ENCODE measurements around the gene PACS2. TPM values are rescaled to one million over a fixed set of nuclear protein-coding genes. Genes with fewer than 3 reads are reported as not detected.

The PACS2 gene
- total RNA-seq, 1 experiment from 2014 or later = 62.0 TPM

DNA sequence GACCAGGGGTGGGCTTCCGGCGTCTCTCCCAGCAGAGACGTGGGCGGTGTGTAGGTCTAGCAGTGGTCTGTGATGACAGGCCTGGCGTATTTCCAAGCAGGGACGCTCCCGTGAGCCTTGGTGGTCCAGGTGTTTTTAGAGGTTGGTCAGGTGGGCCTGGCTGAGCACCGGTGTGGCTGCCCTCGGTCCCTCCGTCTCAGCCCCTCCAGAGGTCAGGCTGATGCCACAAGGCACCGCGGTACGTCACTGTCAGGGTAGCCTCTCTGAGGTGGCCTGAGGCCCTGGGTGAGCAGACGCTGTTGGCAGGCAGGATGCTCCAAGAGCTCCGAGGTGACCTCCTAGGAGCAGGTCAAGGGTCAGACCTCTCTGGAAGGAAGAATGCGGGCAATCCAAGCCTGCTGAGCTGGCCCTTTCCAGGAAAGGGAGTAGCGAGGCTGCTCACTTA is 118.6 kb downstream of the PACS2 start:
- TF ChIP-seq, protein P1, sequence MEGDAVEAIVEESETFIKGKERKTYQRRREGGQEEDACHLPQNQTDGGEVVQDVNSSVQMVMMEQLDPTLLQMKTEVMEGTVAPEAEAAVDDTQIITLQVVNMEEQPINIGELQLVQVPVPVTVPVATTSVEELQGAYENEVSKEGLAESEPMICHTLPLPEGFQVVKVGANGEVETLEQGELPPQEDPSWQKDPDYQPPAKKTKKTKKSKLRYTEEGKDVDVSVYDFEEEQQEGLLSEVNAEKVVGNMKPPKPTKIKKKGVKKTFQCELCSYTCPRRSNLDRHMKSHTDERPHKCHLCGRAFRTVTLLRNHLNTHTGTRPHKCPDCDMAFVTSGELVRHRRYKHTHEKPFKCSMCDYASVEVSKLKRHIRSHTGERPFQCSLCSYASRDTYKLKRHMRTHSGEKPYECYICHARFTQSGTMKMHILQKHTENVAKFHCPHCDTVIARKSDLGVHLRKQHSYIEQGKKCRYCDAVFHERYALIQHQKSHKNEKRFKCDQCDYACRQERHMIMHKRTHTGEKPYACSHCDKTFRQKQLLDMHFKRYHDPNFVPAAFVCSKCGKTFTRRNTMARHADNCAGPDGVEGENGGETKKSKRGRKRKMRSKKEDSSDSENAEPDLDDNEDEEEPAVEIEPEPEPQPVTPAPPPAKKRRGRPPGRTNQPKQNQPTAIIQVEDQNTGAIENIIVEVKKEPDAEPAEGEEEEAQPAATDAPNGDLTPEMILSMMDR (conservative IDR thresholded peaks at IDR 0.05; ENCODE audit: low read depth, low read length) = no peak
- no peak for TF ChIP-seq EZH2phosphoT487 (IDR thresholded peaks at IDR 0.05; ENCODE audit: borderline replicate concordance, low read length)
- no peak for TF ChIP-seq EZH2 (IDR thresholded peaks at IDR 0.05; ENCODE audit: low read length, unreplicated experiment)
- Histone ChIP-seq H3K4me2 (ENCODE audit: low read length) (no peak overlapping the region), H3K79me2 (ENCODE audit: low read length) (peaks cover 92% of the 10 kb centered on the region), H3K9me3 (ENCODE audit: low read length) (no peaks in the 10 kb centered on the region), H4K20me1 (ENCODE audit: low read length) (peaks cover 33% of the 10 kb centered on the region), H3K36me3 (ENCODE audit: low read depth, low read length) (no peaks in the 10 kb centered on the region), H3K27ac (ENCODE audit: low read length) (no peak overlapping the region), H3K9me2 (replicated peaks; ENCODE audit: low read length) (no peaks in the 10 kb centered on the region), H3K27me3 (ENCODE audit: low read length) (no peaks in the 10 kb centered on the region), H3F3A (ENCODE audit: low read length, unreplicated experiment) (peaks cover 5% of the 10 kb centered on the region), H3K4me1 (ENCODE audit: insufficient read depth, low read length) (peaks cover 17% of the 10 kb centered on the region), H2AFZ (ENCODE audit: low read length) (no peak overlapping the region), H3K9ac (ENCODE audit: low read length) (no peak overlapping the region), H3K4me3 (ENCODE audit: low read length) (no peak overlapping the region)
- intact Hi-C loops (cut with micrococcal nuclease) = no loop called here
- DNase-seq (no peak), ATAC-seq (no peak)
- ChIA-PET CTCF (no interaction called here), POLR2A (ENCODE audit: unreplicated experiment) (no interaction called here)
- no TSS peak for BruUV-seq (replicated peaks)

DNA sequence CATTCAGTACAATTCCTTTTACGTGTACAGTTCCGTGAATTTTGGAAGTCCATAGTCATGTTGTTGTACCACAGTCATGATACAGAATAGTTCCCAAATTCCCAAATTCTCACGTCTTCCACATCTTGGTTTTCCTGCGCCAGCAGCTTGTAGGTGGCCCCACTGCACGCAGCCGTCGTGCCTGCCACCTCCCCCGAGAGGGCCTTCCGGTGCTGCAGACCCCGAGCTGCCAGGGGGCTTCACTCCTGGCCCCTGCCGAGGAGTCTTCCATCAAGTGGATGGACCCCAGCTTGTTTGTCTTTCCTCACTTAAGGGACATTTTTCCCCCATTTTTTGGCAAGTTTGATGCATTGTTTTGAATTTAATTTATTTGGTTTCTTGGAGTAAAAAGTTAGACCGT is 121.9 kb downstream of the PACS2 start:
- ChIA-PET CTCF (no interaction called here), POLR2A (ENCODE audit: unreplicated experiment) (no interaction called here)
- intact Hi-C loops (cut with micrococcal nuclease) = no loop called here
- Histone ChIP-seq H3K9me3 (ENCODE audit: low read length) (no peaks in the 10 kb centered on the region), H3K9me2 (replicated peaks; ENCODE audit: low read length) (no peaks in the 10 kb centered on the region), H3K27ac (ENCODE audit: low read length) (no peak overlapping the region), H4K20me1 (ENCODE audit: low read length) (peaks cover 26% of the 10 kb centered on the region), H3K27me3 (ENCODE audit: low read length) (no peaks in the 10 kb centered on the region), H3K36me3 (ENCODE audit: low read depth, low read length) (no peaks in the 10 kb centered on the region; the same call in 1 of the 2 replicates), H3K4me1 (ENCODE audit: insufficient read depth, low read length) (peaks cover under 1% of the 10 kb centered on the region; the same call in 1 of the 2 replicates), H3K79me2 (ENCODE audit: low read length) (peaks cover 75% of the 10 kb centered on the region), H3K9ac (ENCODE audit: low read length) (no peak overlapping the region), H2AFZ (ENCODE audit: low read length) (no peak overlapping the region), H3F3A (ENCODE audit: low read length, unreplicated experiment) (no peaks in the 10 kb centered on the region), H3K4me2 (ENCODE audit: low read length) (no peak overlapping the region), H3K4me3 (ENCODE audit: low read length) (no peak overlapping the region)
- DNase-seq = no peak
- TF ChIP-seq, protein P1 (conservative IDR thresholded peaks at IDR 0.05; ENCODE audit: low read depth, low read length) = no peak
- TF ChIP-seq EZH2phosphoT487 (IDR thresholded peaks at IDR 0.05; ENCODE audit: borderline replicate concordance, low read length) (no peak), EZH2 (IDR thresholded peaks at IDR 0.05; ENCODE audit: low read length, unreplicated experiment) (no peak)
- no TSS peak for BruUV-seq (replicated peaks)
- no peak for ATAC-seq

DNA sequence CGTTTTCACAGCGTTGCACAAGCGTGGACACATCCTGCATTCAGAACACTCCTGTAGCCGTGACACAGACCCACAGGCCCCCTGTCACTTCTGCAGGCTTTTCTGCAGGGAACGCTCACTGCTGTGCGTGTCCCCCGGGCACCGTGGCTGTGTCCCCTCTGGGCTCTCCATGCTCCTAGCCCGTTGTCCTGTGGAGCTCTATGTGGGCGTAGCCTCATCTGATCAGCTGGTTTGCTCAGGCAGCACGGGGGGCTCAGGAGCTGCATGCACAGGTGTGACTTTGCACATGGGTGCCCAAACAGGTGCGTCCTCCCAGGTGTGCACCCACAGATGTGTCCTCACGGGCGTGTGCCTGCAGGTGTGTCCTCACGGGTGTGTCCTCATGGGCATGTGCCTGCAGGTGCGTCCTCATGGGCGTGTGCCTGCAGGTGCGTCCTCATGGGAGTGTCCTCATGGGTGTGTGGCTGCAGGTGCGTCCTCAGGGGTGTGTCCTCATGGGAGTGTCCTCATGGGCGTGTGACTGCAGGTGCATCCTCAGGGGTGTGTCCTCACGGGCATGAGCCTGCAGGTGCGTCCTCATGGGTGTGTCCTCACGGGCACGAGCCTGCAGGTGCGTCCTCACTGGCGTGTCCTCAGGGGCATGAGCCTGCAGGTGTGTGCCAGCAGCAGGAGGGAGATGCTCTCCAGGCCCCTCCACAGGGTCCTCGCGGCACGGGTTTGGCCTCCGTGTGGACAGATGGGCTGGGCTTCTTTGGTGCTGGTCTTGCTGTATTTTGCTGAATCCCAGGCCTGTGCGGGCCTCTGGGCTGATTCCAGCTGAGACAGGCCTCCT is 122.6 kb downstream of the PACS2 start:
- no peak overlapping the region for H3K9ac ChIP-seq (ENCODE audit: low read length)
- TF ChIP-seq EZH2 (IDR thresholded peaks at IDR 0.05; ENCODE audit: low read length, unreplicated experiment) = no peak
- TF ChIP-seq, protein P1 (conservative IDR thresholded peaks at IDR 0.05; ENCODE audit: low read depth, low read length) = no peak
- TF ChIP-seq EZH2phosphoT487 (IDR thresholded peaks at IDR 0.05; ENCODE audit: borderline replicate concordance, low read length) = no peak
- no peak overlapping the region for H3K27ac ChIP-seq (ENCODE audit: low read length)
- no peak overlapping the region for H2AFZ ChIP-seq (ENCODE audit: low read length)
- BruUV-seq (replicated peaks) = no TSS peak
- H4K20me1 ChIP-seq (ENCODE audit: low read length) = peaks cover 26% of the 10 kb centered on the region
- H3K27me3 ChIP-seq (ENCODE audit: low read length) = no peaks in the 10 kb centered on the region
- ATAC-seq (no peak), DNase-seq (no peak)
- peaks cover under 1% of the 10 kb centered on the region; the same call in 1 of the 2 replicates for H3K36me3 ChIP-seq (ENCODE audit: low read depth, low read length)
- no peaks in the 10 kb centered on the region for H3K9me2 ChIP-seq (replicated peaks; ENCODE audit: low read length)
- ChIA-PET POLR2A (ENCODE audit: unreplicated experiment) (no interaction called here), CTCF (no interaction called here)
- no peaks in the 10 kb centered on the region for H3F3A ChIP-seq (ENCODE audit: low read length, unreplicated experiment)
- H3K9me3 ChIP-seq (ENCODE audit: low read length) = no peaks in the 10 kb centered on the region
- intact Hi-C loops (cut with micrococcal nuclease) = no loop called here
- H3K4me2 ChIP-seq (ENCODE audit: low read length) = no peak overlapping the region
- no peak overlapping the region for H3K4me3 ChIP-seq (ENCODE audit: low read length)
- peaks cover 68% of the 10 kb centered on the region for H3K79me2 ChIP-seq (ENCODE audit: low read length)
- H3K4me1 ChIP-seq (ENCODE audit: insufficient read depth, low read length) = no peaks in the 10 kb centered on the region
